Body of pancreas (tissue), 4 donors: ENCODE measurements around the gene MRPL41.

Source experiments
- POLR2A ChIP-seq, 3 donors: fragments of 450-650 bp; IDR thresholded peaks; one replicate each; pipeline ENCODE4 v1.6.1; 2016; ENCODE audit warnings: antibody characterized with exemption in 3 of 3, mild to moderate bottlenecking in 2 of 3
- TF ChIP-seq, protein P1 (sequence below), 7 experiments: fragments of 450-650 bp in 4 of 7; fragments of 200-600 bp in 3 of 7; sonication (generic) in 3 of 7; IDR thresholded peaks; one replicate each; pipeline ENCODE4 v1.5.1; 2016 to 2019; ENCODE audit warnings: antibody characterized with exemption in 7 of 7

DNA sequence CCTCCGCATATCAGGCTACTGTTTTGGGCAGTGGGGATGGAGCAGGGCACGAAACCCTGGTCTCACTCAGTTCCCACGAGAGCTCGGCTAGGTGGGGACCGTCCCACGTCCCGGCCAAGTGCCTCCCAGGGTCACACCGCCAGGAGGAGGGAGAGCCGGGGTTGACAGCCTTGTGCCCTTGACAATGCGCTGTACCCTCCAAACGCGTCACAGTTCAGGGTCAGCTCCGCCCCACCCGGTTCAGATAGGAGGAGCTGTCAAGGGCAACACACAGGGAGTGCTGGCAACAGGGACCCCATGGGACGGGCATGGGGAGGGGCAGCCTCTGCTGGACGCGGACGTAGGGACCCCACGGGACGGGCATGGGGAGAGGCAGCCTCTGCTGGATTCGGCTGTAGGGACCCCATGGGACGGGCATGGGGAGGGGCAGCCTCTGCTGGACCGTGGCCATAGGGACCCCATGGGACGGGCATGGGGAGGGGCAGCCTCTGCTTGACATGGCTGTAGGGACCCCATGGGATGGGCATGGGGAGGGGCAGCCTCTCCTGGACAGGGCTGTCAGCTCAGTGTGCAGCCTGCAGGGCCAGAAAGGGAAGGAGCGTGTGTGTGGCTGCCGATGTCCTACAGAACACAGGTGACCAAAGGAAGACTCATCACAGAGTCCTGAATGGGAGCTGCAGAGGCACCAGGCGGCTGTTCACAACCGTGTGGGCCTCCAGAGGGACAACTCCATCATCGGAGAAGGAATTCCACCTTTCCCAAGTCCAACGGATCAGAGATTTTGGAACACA lies 30.9 kb upstream of the MRPL41 start:
- no peak for TF ChIP-seq POLR2A (IDR thresholded peaks at IDR 0.05)
- TF ChIP-seq, protein P1, sequence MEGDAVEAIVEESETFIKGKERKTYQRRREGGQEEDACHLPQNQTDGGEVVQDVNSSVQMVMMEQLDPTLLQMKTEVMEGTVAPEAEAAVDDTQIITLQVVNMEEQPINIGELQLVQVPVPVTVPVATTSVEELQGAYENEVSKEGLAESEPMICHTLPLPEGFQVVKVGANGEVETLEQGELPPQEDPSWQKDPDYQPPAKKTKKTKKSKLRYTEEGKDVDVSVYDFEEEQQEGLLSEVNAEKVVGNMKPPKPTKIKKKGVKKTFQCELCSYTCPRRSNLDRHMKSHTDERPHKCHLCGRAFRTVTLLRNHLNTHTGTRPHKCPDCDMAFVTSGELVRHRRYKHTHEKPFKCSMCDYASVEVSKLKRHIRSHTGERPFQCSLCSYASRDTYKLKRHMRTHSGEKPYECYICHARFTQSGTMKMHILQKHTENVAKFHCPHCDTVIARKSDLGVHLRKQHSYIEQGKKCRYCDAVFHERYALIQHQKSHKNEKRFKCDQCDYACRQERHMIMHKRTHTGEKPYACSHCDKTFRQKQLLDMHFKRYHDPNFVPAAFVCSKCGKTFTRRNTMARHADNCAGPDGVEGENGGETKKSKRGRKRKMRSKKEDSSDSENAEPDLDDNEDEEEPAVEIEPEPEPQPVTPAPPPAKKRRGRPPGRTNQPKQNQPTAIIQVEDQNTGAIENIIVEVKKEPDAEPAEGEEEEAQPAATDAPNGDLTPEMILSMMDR (IDR thresholded peaks at IDR 0.05): no peak
